GM18870 (cell line): ENCODE data around the gene KIRREL3.

Source experiments
- ATAC-seq: cut with Tn5 transposase; IDR thresholded peaks from one replicate; pipeline ENCODE4 v1.9.1; 2021; ENCODE audit warnings: moderate library complexity; ENCODE audit not compliant: unreplicated experiment

KIRREL3 gene

GRCh38 chr11:126521196-126521595 is 479.4 kb downstream of the KIRREL3 start:
- no peak for ATAC-seq

GRCh38 chr11:126519764-126520734 is 480.5 kb downstream of the KIRREL3 start:
- ATAC-seq = no peak

GRCh38 chr11:126518972-126519690 is 481.4 kb downstream of the KIRREL3 start:
- no peak for ATAC-seq

GRCh38 chr11:126518071-126518971 is 482.2 kb downstream of the KIRREL3 start:
- no peak for ATAC-seq

GRCh38 chr11:126515501-126515900 is 485.1 kb downstream of the KIRREL3 start:
- no peak for ATAC-seq

GRCh38 chr11:126514061-126514693 is 486.4 kb downstream of the KIRREL3 start:
- ATAC-seq = no peak

- no peak for ATAC-seq
These were observed 487.5 kb downstream of the KIRREL3 start for GRCh38 chr11:126512741-126513715.

GRCh38 chr11:126512251-126512650 is 488.3 kb downstream of the KIRREL3 start:
- no peak for ATAC-seq

- no peak for ATAC-seq
These were observed 489.0 kb downstream of the KIRREL3 start for GRCh38 chr11:126511475-126512115.

GRCh38 chr11:126510621-126511370 is 489.8 kb downstream of the KIRREL3 start:
- ATAC-seq = no peak

- ATAC-seq = no peak
These were observed 492.9 kb downstream of the KIRREL3 start for GRCh38 chr11:126507646-126508045.

- no peak for ATAC-seq
These were observed 493.8 kb downstream of the KIRREL3 start for GRCh38 chr11:126506789-126507188.

GRCh38 chr11:126502982-126503381 is 497.6 kb downstream of the KIRREL3 start:
- no peak for ATAC-seq

- no peak for ATAC-seq
These were observed 498.4 kb downstream of the KIRREL3 start for GRCh38 chr11:126502159-126502558.

- ATAC-seq = no peak
These were observed 498.9 kb downstream of the KIRREL3 start for GRCh38 chr11:126501641-126502040.

GRCh38 chr11:126500981-126501380 is 499.6 kb downstream of the KIRREL3 start:
- no peak for ATAC-seq

- ATAC-seq = no peak
These were observed 501.3 kb downstream of the KIRREL3 start for GRCh38 chr11:126499131-126499752.

- no peak for ATAC-seq
These were observed 502.3 kb downstream of the KIRREL3 start for GRCh38 chr11:126498281-126498680.
